ENCODE measurements around the gene OSGIN1.

Gene OSGIN1

DNA sequence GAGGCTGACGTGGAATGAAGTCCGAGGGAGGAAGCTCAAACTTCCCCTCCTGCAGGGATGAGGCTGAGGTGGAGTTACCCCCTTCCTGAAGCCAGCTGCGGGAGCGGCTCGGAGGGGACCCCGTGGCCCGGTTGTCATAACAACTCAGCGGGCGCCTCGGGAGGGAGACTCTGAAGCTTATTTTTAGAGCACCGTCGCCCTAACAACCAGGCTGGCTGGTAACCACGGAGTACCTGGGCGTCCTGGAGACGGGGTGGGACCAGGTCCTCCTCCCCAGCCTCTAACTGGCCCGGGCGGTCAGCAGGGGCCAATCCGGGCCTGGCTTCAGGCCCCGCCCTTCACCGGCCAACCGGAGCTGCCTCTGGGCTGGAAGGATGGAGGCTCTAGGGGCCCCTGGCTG is 42.7 kb downstream of the OSGIN1 start:
- TF ChIP-seq, protein P1, sequence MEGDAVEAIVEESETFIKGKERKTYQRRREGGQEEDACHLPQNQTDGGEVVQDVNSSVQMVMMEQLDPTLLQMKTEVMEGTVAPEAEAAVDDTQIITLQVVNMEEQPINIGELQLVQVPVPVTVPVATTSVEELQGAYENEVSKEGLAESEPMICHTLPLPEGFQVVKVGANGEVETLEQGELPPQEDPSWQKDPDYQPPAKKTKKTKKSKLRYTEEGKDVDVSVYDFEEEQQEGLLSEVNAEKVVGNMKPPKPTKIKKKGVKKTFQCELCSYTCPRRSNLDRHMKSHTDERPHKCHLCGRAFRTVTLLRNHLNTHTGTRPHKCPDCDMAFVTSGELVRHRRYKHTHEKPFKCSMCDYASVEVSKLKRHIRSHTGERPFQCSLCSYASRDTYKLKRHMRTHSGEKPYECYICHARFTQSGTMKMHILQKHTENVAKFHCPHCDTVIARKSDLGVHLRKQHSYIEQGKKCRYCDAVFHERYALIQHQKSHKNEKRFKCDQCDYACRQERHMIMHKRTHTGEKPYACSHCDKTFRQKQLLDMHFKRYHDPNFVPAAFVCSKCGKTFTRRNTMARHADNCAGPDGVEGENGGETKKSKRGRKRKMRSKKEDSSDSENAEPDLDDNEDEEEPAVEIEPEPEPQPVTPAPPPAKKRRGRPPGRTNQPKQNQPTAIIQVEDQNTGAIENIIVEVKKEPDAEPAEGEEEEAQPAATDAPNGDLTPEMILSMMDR (conservative IDR thresholded peaks at IDR 0.05; ENCODE audit: low read depth, low read length) = no peak
- H3K4me3 ChIP-seq (ENCODE audit: low read depth, low read length) = no peak overlapping the region
- peak; percentile 92 for DNase-seq (ENCODE audit: low read depth)

GRCh38 chr16:83996481-83997252 is 43.6 kb downstream of the OSGIN1 start:
- H3K4me3 ChIP-seq (ENCODE audit: low read depth, low read length) = no peak overlapping the region
- no peak for DNase-seq (ENCODE audit: low read depth)
- TF ChIP-seq, protein P1 (conservative IDR thresholded peaks at IDR 0.05; ENCODE audit: low read depth, low read length) = no peak

DNA sequence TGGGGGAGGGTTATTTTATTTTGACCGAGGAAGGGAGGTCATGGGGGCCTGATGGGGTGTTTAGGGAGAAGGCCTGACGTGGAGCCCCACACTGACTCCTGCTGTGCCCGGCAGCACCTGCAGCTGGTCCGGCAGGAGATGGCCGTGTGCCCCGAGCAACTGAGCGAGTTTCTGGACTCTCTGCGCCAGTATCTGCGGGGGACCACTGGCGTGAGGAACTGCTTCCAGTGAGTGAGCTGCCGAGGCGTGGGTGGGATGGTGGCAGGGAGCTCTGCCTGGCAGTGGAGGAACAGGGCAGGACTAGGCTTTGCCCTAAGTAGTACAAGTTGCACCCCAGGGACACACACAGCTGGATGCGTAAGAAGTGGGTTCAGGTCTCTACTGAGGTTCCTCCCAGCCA is 45.1 kb downstream of the OSGIN1 start:
- TF ChIP-seq, protein P1 (conservative IDR thresholded peaks at IDR 0.05; ENCODE audit: low read depth, low read length) = no peak
- no peak for DNase-seq (ENCODE audit: low read depth)
- H3K4me3 ChIP-seq (ENCODE audit: low read depth, low read length) = no peak overlapping the region

GRCh38 chr16:84000989-84001642 is 48.1 kb downstream of the OSGIN1 start:
- H3K4me3 ChIP-seq (ENCODE audit: low read depth, low read length) = no peak overlapping the region
- TF ChIP-seq, protein P1 (conservative IDR thresholded peaks at IDR 0.05; ENCODE audit: low read depth, low read length) = no peak
- peak; percentile 28 for DNase-seq (ENCODE audit: low read depth)

GRCh38 chr16:84001726-84002125 is 48.7 kb downstream of the OSGIN1 start:
- TF ChIP-seq, protein P1 (conservative IDR thresholded peaks at IDR 0.05; ENCODE audit: low read depth, low read length) = no peak
- no peak for DNase-seq (ENCODE audit: low read depth)
- H3K4me3 ChIP-seq (ENCODE audit: low read depth, low read length) = no peak overlapping the region

- TF ChIP-seq, protein P1 (conservative IDR thresholded peaks at IDR 0.05; ENCODE audit: low read depth, low read length) = no peak
- DNase-seq (ENCODE audit: low read depth) = no peak
- no peak overlapping the region for H3K4me3 ChIP-seq (ENCODE audit: low read depth, low read length)
Observed at GRCh38 chr16:84003038-84003437, 50.0 kb downstream of the OSGIN1 start.

Data from choroid plexus epithelial cell (primary cell).